Breast epithelium (tissue), 3 donors: ENCODE measurements around the gene TRIM5.

Source experiments
- CTCF ChIP-seq, 3 donors: fragments of 450-650 bp; IDR thresholded peaks; one replicate each; pipeline ENCODE4 v1.5.1; 2016 to 2017; ENCODE audit warnings: antibody characterized with exemption in 3 of 3, mild to moderate bottlenecking in 3 of 3, moderate library complexity in 3 of 3
- POLR2A ChIP-seq: fragments of 450-650 bp; IDR thresholded peaks from one replicate; pipeline ENCODE4 v1.6.1; 2016; ENCODE audit warnings: antibody characterized with exemption, mild to moderate bottlenecking, moderate library complexity
- POLR2AphosphoS5 ChIP-seq, 3 donors: sonication (generic); formaldehyde crosslinking; IDR thresholded peaks; one replicate each; pipeline ENCODE4 v1.6.1; 2017; ENCODE audit warnings: antibody characterized with exemption in 3 of 3

- TF ChIP-seq CTCF (IDR thresholded peaks at IDR 0.05) = no peak
- no peak for TF ChIP-seq POLR2AphosphoS5 (IDR thresholded peaks at IDR 0.05)
- TF ChIP-seq POLR2A = no peak
These were observed 7.1 kb upstream of the TRIM5 start for GRCh38 chr11:5691964-5692361.
